ENCODE data around the gene NUP210. TPM values are rescaled to one million over a fixed set of nuclear protein-coding genes. Genes with fewer than 3 reads are reported as not detected.

NUP210 gene
- polyA plus RNA-seq, 1 of the 3 experiments (the other 2 are of a cell fraction) = 1.8 TPM

DNA sequence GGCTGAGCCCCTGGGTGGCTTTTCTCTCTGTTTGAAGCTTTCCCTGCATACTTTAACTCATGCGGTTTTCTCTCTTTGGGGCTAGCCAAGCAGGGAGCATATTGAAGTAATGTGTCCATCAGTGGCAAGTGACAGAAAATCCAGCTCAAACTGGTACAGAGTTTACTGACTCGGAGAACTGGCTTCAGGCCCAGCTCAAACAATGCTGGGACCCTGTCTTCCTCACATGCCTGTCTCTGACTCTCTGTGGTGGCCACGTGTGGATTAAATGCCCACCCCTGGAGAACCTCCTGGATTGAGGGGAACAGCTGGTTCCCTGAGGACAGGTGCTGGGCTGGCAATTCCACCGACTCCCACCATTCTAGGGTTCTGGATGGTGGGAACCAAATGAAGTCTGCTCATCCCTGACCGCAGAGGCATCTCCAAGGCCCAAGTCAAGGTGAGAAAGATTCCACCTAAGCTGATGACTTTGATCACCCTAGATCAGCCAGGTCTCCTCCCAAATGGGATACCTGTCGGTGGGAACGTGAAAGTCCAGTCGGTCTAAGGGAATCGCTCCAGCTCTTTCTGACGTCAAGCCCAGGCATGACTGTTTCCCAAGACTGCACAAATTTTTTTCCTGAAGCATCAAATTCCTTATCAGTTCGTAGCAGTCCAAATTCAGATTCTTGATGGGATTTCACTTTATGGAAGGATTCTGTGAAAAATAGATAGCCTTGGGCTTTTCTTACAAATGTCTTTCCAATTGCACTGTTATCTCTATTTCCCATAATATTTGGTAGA, 43.7 kb upstream of the NUP210 start:
- DNase-seq = no peak
- Histone ChIP-seq H3F3A (replicated peaks; ENCODE audit: insufficient read depth) (no peaks in the 10 kb centered on the region), H3K9me2 (no peaks in the 10 kb centered on the region), H3K4me3 (ENCODE audit: low read depth in 2 of 2, low read length in 1 of 2) (no peak overlapping the region), H3K9me3 (no peaks in the 10 kb centered on the region), H4K20me1 (ENCODE audit: insufficient read depth) (no peaks in the 10 kb centered on the region), H3K4me1 (ENCODE audit: control insufficient read depth in 1 of 2, insufficient read depth in 2 of 2, low read depth in 1 of 2, low read length in 1 of 2) (no peaks in the 10 kb centered on the region), H3K79me2 (ENCODE audit: insufficient read depth) (no peaks in the 10 kb centered on the region), H3K27ac (ENCODE audit: low read depth in 2 of 2, low read length in 1 of 2) (no peak overlapping the region), H2AFZ (ENCODE audit: low read depth) (no peak overlapping the region), H3K36me3 (replicated peaks in 1 of 2; ENCODE audit: control insufficient read depth in 1 of 2, insufficient read depth in 2 of 2, low read length in 1 of 2) (no peaks in the 10 kb centered on the region), H3K4me2 (no peak overlapping the region), H3K27me3 (ENCODE audit: insufficient read depth) (peaks cover 17% of the 10 kb centered on the region; the same call in 1 of the 2 replicates), H3K9ac (no peak overlapping the region)
- TF ChIP-seq SMC3 (IDR thresholded peaks at IDR 0.05; ENCODE audit: low read depth, low read length) (no peak), RCOR1 (IDR thresholded peaks at IDR 0.05; ENCODE audit: low read length) (no peak), ELF1 (IDR thresholded peaks at IDR 0.05) (no peak), PBX3 (IDR thresholded peaks at IDR 0.05) (no peak), FOXJ3 (CRISPR knock-in tag; IDR thresholded peaks at IDR 0.05) (no peak), MXI1 (IDR thresholded peaks at IDR 0.05; ENCODE audit: low read depth, low read length) (no peak), CHD2 (IDR thresholded peaks at IDR 0.05; ENCODE audit: low read length, partially characterized antibody) (no peak), RFX5 (IDR thresholded peaks at IDR 0.05; ENCODE audit: low read length) (no peak)
- POLR2A ChIA-PET = no interaction called here
- CTCF ChIA-PET = interaction anchor here (0.9 to 5.2 kb wide), 8 partner anchors 8 to 371 kb away, joined by 3 to 47 read pairs (median 8); no protein-coding TSS in a partner anchor
- WGBS (ENCODE audit: low lambda C conversion rate) = 69% methylated on average over 11 of the region's 11 CpGs

- WGBS (ENCODE audit: low lambda C conversion rate) = 58% methylated on average over 5 of the region's 5 CpGs
- POLR2A ChIA-PET = no interaction called here
- no peak for DNase-seq
- Histone ChIP-seq H3K27ac (ENCODE audit: low read depth in 2 of 2, low read length in 1 of 2) (no peak overlapping the region), H4K20me1 (ENCODE audit: insufficient read depth) (no peaks in the 10 kb centered on the region), H2AFZ (ENCODE audit: low read depth) (no peak overlapping the region), H3F3A (replicated peaks; ENCODE audit: insufficient read depth) (no peaks in the 10 kb centered on the region), H3K79me2 (ENCODE audit: insufficient read depth) (no peaks in the 10 kb centered on the region), H3K27me3 (ENCODE audit: insufficient read depth) (peaks cover 17% of the 10 kb centered on the region; the same call in 1 of the 2 replicates), H3K9me3 (no peaks in the 10 kb centered on the region), H3K4me3 (ENCODE audit: low read depth in 2 of 2, low read length in 1 of 2) (no peak overlapping the region), H3K4me1 (ENCODE audit: control insufficient read depth in 1 of 2, insufficient read depth in 2 of 2, low read depth in 1 of 2, low read length in 1 of 2) (no peaks in the 10 kb centered on the region), H3K9me2 (no peaks in the 10 kb centered on the region), H3K9ac (no peak overlapping the region), H3K36me3 (replicated peaks in 1 of 2; ENCODE audit: control insufficient read depth in 1 of 2, insufficient read depth in 2 of 2, low read length in 1 of 2) (no peaks in the 10 kb centered on the region), H3K4me2 (no peak overlapping the region)
- CTCF ChIA-PET = interaction anchor here (1.0 to 5.2 kb wide), 9 partner anchors 9 to 370 kb away, joined by 3 to 47 read pairs (median 9); no protein-coding TSS in a partner anchor
- TF ChIP-seq, protein P1, sequence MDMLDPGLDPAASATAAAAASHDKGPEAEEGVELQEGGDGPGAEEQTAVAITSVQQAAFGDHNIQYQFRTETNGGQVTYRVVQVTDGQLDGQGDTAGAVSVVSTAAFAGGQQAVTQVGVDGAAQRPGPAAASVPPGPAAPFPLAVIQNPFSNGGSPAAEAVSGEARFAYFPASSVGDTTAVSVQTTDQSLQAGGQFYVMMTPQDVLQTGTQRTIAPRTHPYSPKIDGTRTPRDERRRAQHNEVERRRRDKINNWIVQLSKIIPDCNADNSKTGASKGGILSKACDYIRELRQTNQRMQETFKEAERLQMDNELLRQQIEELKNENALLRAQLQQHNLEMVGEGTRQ (IDR thresholded peaks at IDR 0.05; ENCODE audit: borderline replicate concordance, low read depth, low read length) = no peak
- TF ChIP-seq SIN3A (IDR thresholded peaks at IDR 0.05; ENCODE audit: borderline replicate concordance, low read depth, low read length) (no peak), IRF3 (IDR thresholded peaks at IDR 0.05; ENCODE audit: low read depth, low read length) (no peak), EZH2phosphoT487 (IDR thresholded peaks at IDR 0.05; ENCODE audit: borderline replicate concordance, low read depth) (no peak), TCF12 (IDR thresholded peaks at IDR 0.05) (no peak), FOXM1 (IDR thresholded peaks at IDR 0.05; ENCODE audit: low read depth) (no peak), RFX5 (IDR thresholded peaks at IDR 0.05; ENCODE audit: low read length) (no peak), YY1 (IDR thresholded peaks at IDR 0.05; ENCODE audit: low read depth) (no peak), RAD21 (IDR thresholded peaks at IDR 0.05; ENCODE audit: low read length) (no peak), REST (IDR thresholded peaks at IDR 0.05; ENCODE audit: low read depth, low read length) (no peak), NFIC (IDR thresholded peaks at IDR 0.05; ENCODE audit: borderline replicate concordance) (no peak), RCOR1 (IDR thresholded peaks at IDR 0.05; ENCODE audit: low read length) (no peak)
- TF ChIP-seq, protein P2, sequence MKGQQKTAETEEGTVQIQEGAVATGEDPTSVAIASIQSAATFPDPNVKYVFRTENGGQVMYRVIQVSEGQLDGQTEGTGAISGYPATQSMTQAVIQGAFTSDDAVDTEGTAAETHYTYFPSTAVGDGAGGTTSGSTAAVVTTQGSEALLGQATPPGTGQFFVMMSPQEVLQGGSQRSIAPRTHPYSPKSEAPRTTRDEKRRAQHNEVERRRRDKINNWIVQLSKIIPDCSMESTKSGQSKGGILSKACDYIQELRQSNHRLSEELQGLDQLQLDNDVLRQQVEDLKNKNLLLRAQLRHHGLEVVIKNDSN (IDR thresholded peaks at IDR 0.05; ENCODE audit: borderline replicate concordance, low read depth) = no peak
- TF ChIP-seq, protein P3, sequence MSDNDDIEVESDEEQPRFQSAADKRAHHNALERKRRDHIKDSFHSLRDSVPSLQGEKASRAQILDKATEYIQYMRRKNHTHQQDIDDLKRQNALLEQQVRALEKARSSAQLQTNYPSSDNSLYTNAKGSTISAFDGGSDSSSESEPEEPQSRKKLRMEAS (IDR thresholded peaks at IDR 0.05; ENCODE audit: low read depth) = no peak
Observed at GRCh38 chr3:13462822-13463221, 42.7 kb upstream of the NUP210 start.

All from SK-N-SH (cell line).